ENCODE data around the gene STARD10. TPM values are rescaled to one million over a fixed set of nuclear protein-coding genes. Genes with fewer than 3 reads are reported as not detected.
A peak's percentile ranks its signal among the peaks of the same experiment; 100 is the strongest.

Gene STARD10
- total and polyA plus RNA-seq, 8 donors: 99.5 to 366 (median 164) TPM

- WGBS, 2 donors: 41 to 48% methylated on average over 9 of the region's 9 CpGs
- no peaks in the 10 kb centered on the region for H3K36me3 ChIP-seq
- DNase-seq (peak; percentile 61 to 82 (median 70)), ATAC-seq (peak in 3 of 4 donors; percentile 39 to 44 (median 42)), FAIRE-seq (no peak)
- H3K27ac ChIP-seq: no peak overlapping the region
- intact Hi-C loops (cut with DNase I): loop anchor here in 2 of 3 donors (5.0 to 10.0 kb wide), 2 partner anchors 60 to 67 kb away; partner anchors contain the start of gene STARD10 (in 1 of the 2)
- H3K27me3 ChIP-seq: no peaks in the 10 kb centered on the region
- peaks cover 6 to 15% (median 8%) of the 10 kb centered on the region in 3 donors for H3K4me1 ChIP-seq
- no peaks in the 10 kb centered on the region for H3K9me3 ChIP-seq
- no peak overlapping the region for H3K4me3 ChIP-seq
- TF ChIP-seq CTCF (IDR thresholded peaks at IDR 0.05): peak; percentile 68 to 83 (median 76)
Observed at GRCh38 chr11:72724851-72725723, 68.8 kb downstream of the STARD10 start.

GRCh38 chr11:72724021-72724551 is 69.8 kb downstream of the STARD10 start:
- Histone ChIP-seq H3K36me3 (no peaks in the 10 kb centered on the region), H3K9me3 (no peaks in the 10 kb centered on the region), H3K4me1 (peaks cover 13 to 24% (median 18%) of the 10 kb centered on the region in 3 donors), H3K27me3 (no peaks in the 10 kb centered on the region), H3K4me3 (no peak overlapping the region), H3K27ac (peak overlapping the region in 1 of 4 donors; percentile 11)
- 84 to 91% methylated on average over 5 of the region's 5 CpGs for WGBS, 2 donors
- ATAC-seq: no peak
- no peak for TF ChIP-seq CTCF (IDR thresholded peaks at IDR 0.05)
- no peak for FAIRE-seq
- intact Hi-C loops (cut with DNase I): loop anchor here in 1 of 3 donors (10.0 kb wide), 1 partner anchor 61 kb away; no protein-coding TSS in a partner anchor
- DNase-seq: no peak

GRCh38 chr11:72723508-72723907 is 70.3 kb downstream of the STARD10 start:
- H3K27ac ChIP-seq: peak overlapping the region in 3 of 4 donors; percentile 65 to 94 (median 77)
- H3K27me3 ChIP-seq: no peaks in the 10 kb centered on the region
- intact Hi-C loops (cut with DNase I): loop anchor here in 1 of 3 donors (10.0 kb wide), 1 partner anchor 61 kb away; no protein-coding TSS in a partner anchor
- FAIRE-seq (no peak), ATAC-seq (no peak), DNase-seq (peak in 1 of 6 donors; percentile 35)
- H3K9me3 ChIP-seq: no peaks in the 10 kb centered on the region
- peaks cover 13 to 27% (median 20%) of the 10 kb centered on the region in 3 donors for H3K4me1 ChIP-seq
- 40% methylated on average over 9 of the region's 9 CpGs for WGBS, 2 donors
- TF ChIP-seq CTCF (IDR thresholded peaks at IDR 0.05): no peak
- H3K4me3 ChIP-seq: no peak overlapping the region
- no peaks in the 10 kb centered on the region for H3K36me3 ChIP-seq

- Histone ChIP-seq H3K4me1 (peaks cover 13 to 27% (median 20%) of the 10 kb centered on the region in 3 donors), H3K9me3 (no peaks in the 10 kb centered on the region), H3K4me3 (peak overlapping the region; percentile 44 to 67 (median 58)), H3K36me3 (no peaks in the 10 kb centered on the region), H3K27ac (peak overlapping the region; percentile 65 to 94 (median 75)), H3K27me3 (no peaks in the 10 kb centered on the region)
- FAIRE-seq (no peak), ATAC-seq (peak; percentile 85 to 91 (median 90)), DNase-seq (peak; percentile 81 to 93 (median 90))
- intact Hi-C loops (cut with DNase I): loop anchor here in 1 of 3 donors (10.0 kb wide), 1 partner anchor 63 kb away; no protein-coding TSS in a partner anchor
- TF ChIP-seq CTCF (IDR thresholded peaks at IDR 0.05): no peak
- 0% methylated on average over 9 to 10 of the region's 10 CpGs for WGBS, 2 donors
Observed at GRCh38 chr11:72722050-72722748, 71.6 kb downstream of the STARD10 start.

All from pancreas (tissue), 10 donors.